DOHH2 (cell line): Measurements from ENCODE around the gene SPATC1L.

Experiments used
- EZH2phosphoT487 ChIP-seq: fragments of 200-600 bp; sonication (generic); IDR thresholded peaks from 2 replicates; pipeline ENCODE4 v1.6.1; 2017; ENCODE audit warnings: borderline replicate concordance, mild to moderate bottlenecking, antibody characterized with exemption, low read length, moderate library complexity, mixed read lengths
- TF ChIP-seq, protein P1 (sequence below): fragments of 200-600 bp; sonication (generic); IDR thresholded peaks from one replicate; pipeline ENCODE4 v1.5.1; 2014; ENCODE audit warnings: antibody characterized with exemption, mild to moderate bottlenecking, low read depth, low read length; ENCODE audit not compliant: poor library complexity, severe bottlenecking

DNA sequence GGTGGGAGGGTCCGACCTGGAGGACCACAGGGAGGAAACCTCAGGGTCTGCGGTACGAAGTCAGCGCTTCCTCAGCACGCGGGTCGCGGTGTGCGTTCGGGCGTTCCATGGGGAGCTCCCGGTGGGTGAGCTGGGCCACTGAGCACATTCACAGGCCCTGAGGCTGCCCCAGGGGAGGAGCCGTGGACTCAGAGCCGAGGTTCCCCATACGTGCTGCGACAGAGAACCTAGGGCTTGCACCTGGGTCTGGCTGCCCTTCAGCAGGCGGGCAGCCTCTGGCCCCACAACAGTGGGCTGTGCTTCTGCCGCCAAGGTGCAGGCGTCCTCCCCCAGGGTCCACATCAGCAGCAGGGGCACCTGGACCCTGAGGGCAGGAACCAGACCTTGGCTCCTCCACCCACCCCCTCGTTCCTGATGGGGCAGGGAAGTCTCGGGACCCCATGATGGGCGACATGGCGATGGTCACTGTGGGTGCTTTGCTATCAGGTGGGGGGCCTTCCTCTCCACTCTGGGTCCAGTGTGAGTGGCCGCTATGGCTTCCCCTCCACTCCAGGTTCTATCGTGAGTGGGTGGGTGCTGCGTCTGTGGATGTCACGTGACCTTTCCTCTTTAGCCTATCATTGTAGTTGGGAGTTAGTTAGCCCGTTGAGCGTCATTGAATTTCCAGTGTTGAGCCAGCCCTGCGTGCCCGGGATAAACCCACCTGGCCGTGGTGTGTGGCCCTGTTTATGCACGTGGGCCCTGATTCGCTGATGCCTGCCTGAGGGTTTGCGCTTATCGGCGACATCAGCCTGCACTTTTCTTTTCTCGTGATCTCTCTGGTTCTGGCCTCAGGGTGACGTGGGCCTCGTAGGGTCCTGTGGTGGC is 56.8 kb downstream of the SPATC1L start:
- TF ChIP-seq, protein P1, sequence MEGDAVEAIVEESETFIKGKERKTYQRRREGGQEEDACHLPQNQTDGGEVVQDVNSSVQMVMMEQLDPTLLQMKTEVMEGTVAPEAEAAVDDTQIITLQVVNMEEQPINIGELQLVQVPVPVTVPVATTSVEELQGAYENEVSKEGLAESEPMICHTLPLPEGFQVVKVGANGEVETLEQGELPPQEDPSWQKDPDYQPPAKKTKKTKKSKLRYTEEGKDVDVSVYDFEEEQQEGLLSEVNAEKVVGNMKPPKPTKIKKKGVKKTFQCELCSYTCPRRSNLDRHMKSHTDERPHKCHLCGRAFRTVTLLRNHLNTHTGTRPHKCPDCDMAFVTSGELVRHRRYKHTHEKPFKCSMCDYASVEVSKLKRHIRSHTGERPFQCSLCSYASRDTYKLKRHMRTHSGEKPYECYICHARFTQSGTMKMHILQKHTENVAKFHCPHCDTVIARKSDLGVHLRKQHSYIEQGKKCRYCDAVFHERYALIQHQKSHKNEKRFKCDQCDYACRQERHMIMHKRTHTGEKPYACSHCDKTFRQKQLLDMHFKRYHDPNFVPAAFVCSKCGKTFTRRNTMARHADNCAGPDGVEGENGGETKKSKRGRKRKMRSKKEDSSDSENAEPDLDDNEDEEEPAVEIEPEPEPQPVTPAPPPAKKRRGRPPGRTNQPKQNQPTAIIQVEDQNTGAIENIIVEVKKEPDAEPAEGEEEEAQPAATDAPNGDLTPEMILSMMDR = no peak
- TF ChIP-seq EZH2phosphoT487 = no peak
